ENCODE data around the gene RAD51C.
"Not testable (repeated sequence)": the region's sequence is repeated elsewhere in the genome, so short reads cannot be mapped to it uniquely, and the experiment has no call there.

RAD51C gene

GRCh38 chr17:58692239-58693055 lies at the start of gene RAD51C:
Gene RAD51C, plus strand, starts transcription at chr17:58692602. Its CDS starts 42 bp downstream, at chr17:58692644.
- peak; percentile 81 for DNase-seq (ENCODE audit: low read depth)

- DNase-seq (ENCODE audit: low read depth) = peak; percentile 76
Observed at GRCh38 chr17:58643147-58643546, 49.3 kb upstream of the RAD51C start.

GRCh38 chr17:58648236-58648635 lies 44.2 kb upstream of the RAD51C start:
- DNase-seq (ENCODE audit: low read depth) = no peak

- DNase-seq (ENCODE audit: low read depth) = peak; percentile 28
Observed at GRCh38 chr17:58657962-58658803, 34.2 kb upstream of the RAD51C start.

GRCh38 chr17:58658804-58659713 lies 33.3 kb upstream of the RAD51C start:
- DNase-seq (ENCODE audit: low read depth) = peak; percentile 98

- not testable (repeated sequence) for DNase-seq (ENCODE audit: low read depth)
Observed at GRCh38 chr17:58659714-58660084, 32.7 kb upstream of the RAD51C start.

- DNase-seq (ENCODE audit: low read depth) = no peak
Observed at GRCh38 chr17:58660621-58661020, 31.8 kb upstream of the RAD51C start.

- DNase-seq (ENCODE audit: low read depth) = no peak
Observed at GRCh38 chr17:58661499-58661898, 30.9 kb upstream of the RAD51C start.

- DNase-seq (ENCODE audit: low read depth) = no peak
Observed at GRCh38 chr17:58664302-58664701, 28.1 kb upstream of the RAD51C start.

- no peak for DNase-seq (ENCODE audit: low read depth)
Observed at GRCh38 chr17:58665946-58666857, 26.2 kb upstream of the RAD51C start.

GRCh38 chr17:58666858-58667267 lies 25.5 kb upstream of the RAD51C start:
- DNase-seq (ENCODE audit: low read depth) = peak; percentile 29

- peak; percentile 34 for DNase-seq (ENCODE audit: low read depth)
Observed at GRCh38 chr17:58667934-58668597, 24.3 kb upstream of the RAD51C start.

- no peak for DNase-seq (ENCODE audit: low read depth)
Observed at GRCh38 chr17:58668598-58668935, 23.8 kb upstream of the RAD51C start.

- DNase-seq (ENCODE audit: low read depth) = no peak
Observed at GRCh38 chr17:58669853-58670252, 22.5 kb upstream of the RAD51C start.

GRCh38 chr17:58671969-58672368 lies 20.4 kb upstream of the RAD51C start:
- no peak for DNase-seq (ENCODE audit: low read depth)

GRCh38 chr17:58677194-58677880 lies 15.1 kb upstream of the RAD51C start:
- DNase-seq (ENCODE audit: low read depth) = peak; percentile 61

- DNase-seq (ENCODE audit: low read depth) = not testable (repeated sequence)
Observed at GRCh38 chr17:58678287-58678686, 14.1 kb upstream of the RAD51C start.

- peak; percentile 44 for DNase-seq (ENCODE audit: low read depth)
Observed at GRCh38 chr17:58679263-58680037, 13.0 kb upstream of the RAD51C start.

GRCh38 chr17:58680038-58680369 lies 12.4 kb upstream of the RAD51C start:
- no peak for DNase-seq (ENCODE audit: low read depth)
